Epithelial cell of esophagus (primary cell): ENCODE results near the gene SLC25A47.

Experiments
- DNase-seq: peaks from one replicate; pipeline ENCODE4 v3.0.0; 2010; ENCODE audit warnings: low read depth
- H3K4me3 ChIP-seq: 2 replicates; pipeline ENCODE4 v1.5.1; 2011; ENCODE audit warnings: mild to moderate bottlenecking, low read length, control low read depth
- CTCF ChIP-seq: IDR thresholded peaks from 2 replicates; pipeline ENCODE4 v1.5.1; 2011; ENCODE audit warnings: low read depth, mild to moderate bottlenecking, low read length, control low read depth, inconsistent platforms; ENCODE audit not compliant: insufficient read depth; ENCODE audit errors: missing control alignments

The SLC25A47 gene

GRCh38 chr14:100302616-100303015, 20.5 kb upstream of the SLC25A47 start:
- DNase-seq, result no peak
- TF ChIP-seq CTCF, result no peak
- no peak overlapping the region for H3K4me3 ChIP-seq

- TF ChIP-seq CTCF, result peak; percentile 60
- no peak overlapping the region for H3K4me3 ChIP-seq
- no peak for DNase-seq
These were observed 20.0 kb upstream of the SLC25A47 start for GRCh38 chr14:100303179-100303578.

- no peak for TF ChIP-seq CTCF
- H3K4me3 ChIP-seq, result no peak overlapping the region
- DNase-seq, result no peak
These were observed 19.2 kb upstream of the SLC25A47 start for GRCh38 chr14:100303925-100304324.

- peak overlapping the region; percentile 59 for H3K4me3 ChIP-seq
These were observed 18.3 kb upstream of the SLC25A47 start for GRCh38 chr14:100304825-100305323.

GRCh38 chr14:100305324-100306100, 17.6 kb upstream of the SLC25A47 start:
- no peak for TF ChIP-seq CTCF
- peak; percentile 39 for DNase-seq
- peak overlapping the region; percentile 59 for H3K4me3 ChIP-seq

More at GRCh38 chr14:100304825-100305323, 18.3 kb upstream of the SLC25A47 start:
- DNase-seq, result peak; percentile 51
- TF ChIP-seq CTCF, result no peak

GRCh38 chr14:100306101-100306997, 16.8 kb upstream of the SLC25A47 start, which contains the start of gene SLC25A29:
Gene SLC25A29, minus strand, starts transcription at chr14:100306444. Its CDS starts 212 bp downstream, at chr14:100306232.
- no peak for TF ChIP-seq CTCF
- H3K4me3 ChIP-seq, result peak within 1 kb of the TSS; percentile 63
- DNase-seq, result peak; percentile 81
